ENCODE results near the gene KISS1R.
"Not testable (repeated sequence)": the region's sequence is repeated elsewhere in the genome, so short reads cannot be mapped to it uniquely, and the experiment has no call there.

Gene KISS1R

GRCh38 chr19:881385-882071, 35.6 kb upstream of the KISS1R start:
- no peak for DNase-seq (ENCODE audit: low spot score)

- no peak for DNase-seq (ENCODE audit: low spot score)
Measured at GRCh38 chr19:882871-883497, 34.1 kb upstream of the KISS1R start.

DNA sequence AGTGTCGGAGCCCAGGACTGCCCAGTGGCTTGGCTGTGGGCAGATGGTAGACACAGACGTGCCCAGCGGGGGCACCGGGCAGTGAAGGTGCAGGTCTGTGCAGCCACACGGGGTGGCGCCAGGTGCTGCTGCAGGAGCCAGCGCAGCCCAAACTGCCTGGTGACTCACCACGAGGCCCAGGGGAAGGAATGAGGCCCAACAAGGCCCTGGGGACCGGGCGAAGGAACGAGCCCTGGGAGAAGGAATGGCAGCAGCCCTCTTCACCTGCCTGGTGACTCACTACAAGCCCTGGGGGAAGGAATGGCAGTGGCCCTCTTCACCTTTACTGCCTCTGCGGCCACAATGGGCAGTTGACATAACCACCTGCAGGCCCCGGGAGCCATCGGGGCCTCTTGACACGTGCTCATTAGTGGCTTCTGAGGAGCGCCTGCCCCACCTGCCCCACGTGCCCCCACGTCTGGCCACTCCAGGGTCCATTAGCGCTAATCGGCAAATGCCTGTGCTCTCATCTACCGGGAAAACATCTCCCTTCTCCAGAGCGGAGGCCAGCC, 33.4 kb upstream of the KISS1R start:
- DNase-seq (ENCODE audit: low spot score), result no peak

GRCh38 chr19:884420-885211, 32.5 kb upstream of the KISS1R start:
- no peak for DNase-seq (ENCODE audit: low spot score)

DNA sequence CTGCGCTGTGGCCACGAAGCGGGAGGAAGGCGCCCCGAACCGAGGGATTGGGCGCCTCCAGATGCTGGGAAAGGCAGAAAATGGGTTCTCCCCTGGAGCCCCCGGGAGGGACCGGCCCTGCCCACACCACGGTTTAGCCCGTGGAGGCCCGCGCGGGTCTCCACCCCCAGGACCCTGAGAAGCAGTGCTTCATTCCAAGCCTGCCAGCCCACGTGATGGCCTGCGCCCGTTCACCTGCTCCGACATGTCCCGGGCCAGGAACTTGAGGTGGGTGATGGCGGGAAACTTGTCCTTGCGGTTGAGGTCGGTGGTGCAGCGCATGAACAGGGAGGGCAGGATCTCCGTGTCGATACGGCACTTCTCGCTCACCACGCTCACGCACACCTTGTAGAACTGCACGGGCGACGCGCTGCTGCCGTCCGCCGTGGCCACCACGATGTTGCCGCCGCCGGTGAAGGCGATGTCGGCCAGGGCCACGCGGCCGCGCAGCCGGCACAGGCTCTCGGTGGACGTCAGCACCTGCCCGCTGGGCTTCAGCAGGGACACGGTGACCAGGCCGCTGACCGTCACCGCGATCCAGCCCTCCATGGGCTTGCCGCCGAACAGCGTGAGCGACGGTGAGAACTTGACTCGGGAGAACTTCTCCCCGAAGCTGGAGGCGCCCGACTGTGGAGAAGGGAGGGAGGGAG, 31.5 kb upstream of the KISS1R start:
- DNase-seq (ENCODE audit: low spot score), result no peak

DNA sequence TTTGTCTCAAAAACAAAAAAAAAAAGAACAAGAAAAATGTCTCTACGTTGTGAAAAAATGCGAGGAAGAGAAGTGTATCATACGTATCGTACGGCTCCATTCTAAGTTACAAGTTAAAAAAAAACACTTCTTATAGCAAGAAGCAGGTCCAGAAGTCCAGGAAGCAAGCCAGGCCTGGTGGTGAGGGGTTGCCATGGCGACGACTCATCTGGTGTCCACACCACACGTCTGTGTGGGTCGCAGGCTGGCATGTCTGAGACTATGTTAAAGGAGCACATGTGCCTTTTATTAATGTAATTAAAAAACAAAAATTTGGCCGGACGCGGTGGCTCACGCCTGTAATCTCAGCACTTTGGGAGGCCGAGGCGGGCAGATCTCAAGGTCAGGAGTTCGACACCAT, 30.1 kb upstream of the KISS1R start:
- no peak for DNase-seq (ENCODE audit: low spot score)

DNA sequence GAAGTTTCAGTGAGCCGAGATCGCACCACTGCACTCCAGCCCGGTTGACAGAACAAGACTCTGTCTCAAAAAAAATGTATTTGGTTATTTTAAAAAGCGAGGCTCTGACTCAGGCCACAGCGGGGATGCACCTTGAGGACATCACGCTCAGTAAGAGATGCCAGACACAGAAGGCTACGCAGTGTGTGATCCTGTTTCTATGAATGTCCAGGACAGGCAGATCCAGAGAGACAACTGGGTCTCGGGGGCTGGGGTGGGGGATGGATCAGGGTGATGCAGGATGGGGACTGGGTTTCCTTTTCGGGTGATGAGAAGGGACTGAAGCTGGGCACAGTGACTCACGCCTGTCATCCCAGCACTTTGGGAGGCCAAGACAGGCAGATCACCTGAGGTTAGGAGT, 29.5 kb upstream of the KISS1R start:
- DNase-seq (ENCODE audit: low spot score), result no peak

GRCh38 chr19:888581-889385, 28.4 kb upstream of the KISS1R start:
- DNase-seq (ENCODE audit: low spot score), result no peak

- no peak for DNase-seq (ENCODE audit: low spot score)
Measured at GRCh38 chr19:889662-890295, 27.4 kb upstream of the KISS1R start.

GRCh38 chr19:890831-891230, 26.3 kb upstream of the KISS1R start:
- no peak for DNase-seq (ENCODE audit: low spot score)

DNA sequence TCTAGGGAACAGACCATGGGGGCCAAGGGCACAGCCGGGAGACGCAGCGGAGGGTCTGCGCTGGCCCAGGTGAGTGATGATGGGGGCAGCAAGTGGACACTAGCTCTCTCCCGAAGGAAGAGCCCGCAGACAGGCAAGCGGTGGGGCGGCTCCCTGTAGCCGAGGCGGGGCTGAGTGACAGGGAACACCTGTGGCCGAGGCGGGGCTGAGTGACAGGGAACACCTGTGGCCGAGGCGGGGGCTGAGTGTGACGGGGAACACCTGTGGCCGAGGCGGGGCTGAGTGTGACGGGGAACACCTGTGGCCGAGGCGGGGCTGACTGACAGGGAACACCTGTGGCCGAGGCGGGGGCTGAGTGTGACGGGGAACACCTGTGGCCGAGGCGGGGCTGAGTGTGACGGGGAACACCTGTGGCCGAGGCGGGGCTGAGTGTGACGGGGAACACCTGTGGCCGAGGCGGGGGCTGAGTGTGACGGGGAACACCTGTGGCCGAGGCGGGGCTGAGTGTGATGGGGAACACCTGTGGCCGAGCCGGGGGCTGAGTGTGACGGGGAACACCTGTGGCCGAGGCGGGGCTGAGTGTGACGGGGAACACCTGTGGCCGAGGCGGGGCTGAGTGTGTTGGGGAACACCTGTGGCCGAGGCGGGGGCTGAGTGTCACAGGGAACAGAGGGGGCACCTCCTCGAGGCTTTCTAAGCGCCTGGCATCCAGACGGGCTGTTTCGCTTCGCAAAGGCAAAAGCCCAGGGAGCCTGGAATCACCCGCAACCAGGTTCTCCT, 25.5 kb upstream of the KISS1R start:
- DNase-seq (ENCODE audit: low spot score), result not testable (repeated sequence)

DNA sequence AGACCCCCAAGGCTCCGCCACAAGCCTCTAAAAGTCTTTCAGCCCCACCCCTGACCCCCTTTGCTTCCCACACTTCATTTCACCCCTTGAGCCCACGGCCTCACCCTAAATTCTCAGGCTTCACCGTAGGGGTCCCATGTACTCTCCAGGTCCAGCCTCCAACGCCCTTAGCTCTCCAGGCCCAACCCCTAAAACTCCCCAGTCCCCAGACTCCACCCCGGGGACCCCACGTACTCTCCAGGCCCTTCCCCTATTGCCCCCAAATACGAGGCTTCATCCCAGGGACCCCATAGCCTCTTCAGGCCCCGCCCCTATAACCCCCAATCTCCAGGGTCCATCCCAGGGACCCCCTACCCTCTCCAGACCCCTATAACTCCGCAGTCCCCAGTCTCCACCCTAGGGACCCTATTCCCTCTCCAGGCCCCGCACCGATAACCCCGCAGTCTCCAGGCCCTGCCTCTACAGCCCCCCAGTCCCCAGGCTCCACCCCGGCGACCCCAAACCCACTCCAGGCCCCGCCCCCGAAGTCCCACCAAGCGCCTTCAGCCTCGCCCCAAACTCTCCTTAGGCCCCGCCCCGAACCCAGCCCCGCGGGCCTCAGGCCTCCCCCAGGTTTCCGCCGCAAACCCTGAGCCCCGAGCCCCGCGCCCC, 24.8 kb upstream of the KISS1R start:
- DNase-seq (ENCODE audit: low spot score), result no peak

GRCh38 chr19:892894-893689, 24.0 kb upstream of the KISS1R start, which contains the start of the genes MED16 and RNU6-9:
MED16 (minus strand) TSS chr19:893187; CDS start chr19:891131, 2,056 bp downstream.
RNU6-9 (plus strand) TSS chr19:893484.
- DNase-seq (ENCODE audit: low spot score), result peak; percentile 93

- no peak for DNase-seq (ENCODE audit: low spot score)
Measured at GRCh38 chr19:896434-896833, 20.7 kb upstream of the KISS1R start.

GRCh38 chr19:896999-897398, 20.1 kb upstream of the KISS1R start:
- DNase-seq (ENCODE audit: low spot score), result no peak

GRCh38 chr19:897442-898039, 19.6 kb upstream of the KISS1R start:
- DNase-seq (ENCODE audit: low spot score), result no peak

- DNase-seq (ENCODE audit: low spot score), result no peak
Measured at GRCh38 chr19:898663-899062, 18.5 kb upstream of the KISS1R start.
